GM18861 (cell line): ENCODE measurements around the gene TBK1.
A peak's percentile ranks its signal among the peaks of the same experiment; 100 is the strongest.

Source experiments
- ATAC-seq: cut with Tn5 transposase; IDR thresholded peaks from one replicate; pipeline ENCODE4 v1.9.1; 2021; ENCODE audit not compliant: unreplicated experiment

TBK1 gene

DNA sequence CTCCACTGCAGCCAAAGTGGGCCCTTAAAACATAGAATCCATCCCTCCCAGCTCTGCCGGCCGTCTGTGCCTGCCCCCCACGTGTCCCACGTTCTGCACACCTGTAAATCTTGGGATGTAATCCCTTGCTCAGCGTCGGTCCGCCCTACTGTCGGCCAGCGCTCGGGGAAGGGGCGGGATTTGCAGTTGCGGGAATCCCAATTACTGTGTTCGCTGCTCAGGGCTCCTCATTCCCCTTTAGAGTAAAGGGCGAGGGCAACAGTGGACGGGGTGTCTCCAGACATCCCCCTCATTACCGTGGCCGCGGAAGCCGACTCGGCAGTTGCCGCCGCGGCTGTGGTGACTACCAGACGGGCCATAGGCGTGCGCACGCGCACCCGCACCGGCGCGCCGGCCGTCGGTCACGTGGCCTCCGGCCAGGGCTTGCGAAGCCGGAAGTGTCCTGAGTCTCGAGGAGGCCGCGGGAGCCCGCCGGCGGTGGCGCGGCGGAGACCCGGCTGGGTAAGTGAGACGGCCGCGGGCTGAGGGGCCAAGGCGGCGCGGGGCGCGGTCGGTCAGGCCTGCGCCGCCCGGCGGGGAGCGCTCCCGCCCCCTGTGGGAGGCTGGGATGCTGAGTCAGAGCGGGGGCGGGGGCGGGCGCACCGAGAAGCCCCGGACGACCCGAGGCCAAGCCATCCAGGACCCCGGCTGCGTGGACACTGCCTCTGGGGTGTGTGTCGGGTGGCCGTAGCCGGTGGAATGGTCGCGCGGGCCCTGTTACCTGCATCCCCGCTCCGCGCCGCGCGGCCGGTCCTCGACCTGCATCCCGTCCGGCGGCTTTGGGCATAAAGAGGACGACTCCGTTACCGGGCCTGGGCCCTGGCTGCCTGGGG is at the start of gene TBK1:
Gene TBK1 (plus strand): TSS at position 434 of the 872 bp plus-strand sequence. CDS start 3,751 bp downstream, outside the sequence.
- peak; percentile 90 for ATAC-seq

DNA sequence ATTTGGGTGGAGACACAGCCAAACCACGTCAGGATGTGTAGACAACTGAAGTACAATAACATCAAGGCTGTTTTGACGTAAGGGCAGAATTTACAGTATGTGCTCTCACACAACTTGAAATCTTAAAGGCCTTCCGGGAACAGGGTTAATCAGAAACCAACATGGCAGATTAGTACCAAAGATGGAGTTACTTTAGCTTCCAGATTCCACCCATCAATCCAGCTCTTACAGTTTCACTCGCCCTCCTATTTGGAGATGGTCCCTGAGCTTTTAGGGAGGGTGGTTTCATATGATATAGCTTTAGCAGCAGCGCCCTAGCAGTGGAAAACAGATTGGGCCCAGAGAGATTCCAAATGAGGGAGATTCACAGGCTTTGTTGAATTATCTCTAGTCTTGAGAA is 49.7 kb upstream of the TBK1 start:
- no peak for ATAC-seq

DNA sequence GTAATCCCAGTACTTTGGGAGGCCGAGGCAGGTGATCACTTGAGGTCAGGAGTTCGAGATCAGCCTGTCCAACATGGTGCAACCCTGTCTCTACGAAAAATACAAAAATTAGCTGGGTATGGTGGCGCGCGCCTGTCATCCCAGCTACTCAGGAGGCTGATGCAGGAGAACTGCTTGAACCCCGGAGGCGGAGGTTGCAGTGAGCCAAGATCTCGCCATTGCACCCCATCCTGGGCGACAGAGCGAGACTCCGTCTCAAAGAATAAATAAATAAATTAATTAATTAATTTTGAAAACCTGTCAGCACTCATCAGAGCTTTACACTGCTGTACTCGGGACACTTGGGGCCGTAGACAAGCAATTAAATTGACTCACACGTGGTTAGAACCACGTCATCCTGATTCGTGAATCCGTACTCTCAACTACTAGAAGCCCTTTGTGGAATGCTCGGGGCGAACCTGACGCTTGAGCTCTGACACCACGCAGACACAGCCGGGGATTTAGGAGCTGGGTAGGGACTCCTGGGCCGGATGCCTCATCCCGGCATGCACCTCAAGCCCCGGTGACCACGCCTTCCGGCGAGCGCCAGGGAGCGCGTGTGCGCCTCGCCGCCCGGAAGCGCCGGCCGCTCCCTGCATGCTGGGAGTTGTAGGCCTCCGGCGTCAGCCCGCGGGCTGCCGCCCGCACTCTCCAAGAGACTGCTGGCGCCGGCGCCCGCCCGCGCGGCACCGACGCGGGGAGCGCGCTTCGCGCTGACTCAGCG is 48.0 kb upstream of the TBK1 start, which contains the start of gene XPOT:
Gene XPOT (plus strand): TSS at position 686 of the 763 bp plus-strand sequence. CDS start 5,644 bp downstream, outside the sequence.
- peak; percentile 96 for ATAC-seq

DNA sequence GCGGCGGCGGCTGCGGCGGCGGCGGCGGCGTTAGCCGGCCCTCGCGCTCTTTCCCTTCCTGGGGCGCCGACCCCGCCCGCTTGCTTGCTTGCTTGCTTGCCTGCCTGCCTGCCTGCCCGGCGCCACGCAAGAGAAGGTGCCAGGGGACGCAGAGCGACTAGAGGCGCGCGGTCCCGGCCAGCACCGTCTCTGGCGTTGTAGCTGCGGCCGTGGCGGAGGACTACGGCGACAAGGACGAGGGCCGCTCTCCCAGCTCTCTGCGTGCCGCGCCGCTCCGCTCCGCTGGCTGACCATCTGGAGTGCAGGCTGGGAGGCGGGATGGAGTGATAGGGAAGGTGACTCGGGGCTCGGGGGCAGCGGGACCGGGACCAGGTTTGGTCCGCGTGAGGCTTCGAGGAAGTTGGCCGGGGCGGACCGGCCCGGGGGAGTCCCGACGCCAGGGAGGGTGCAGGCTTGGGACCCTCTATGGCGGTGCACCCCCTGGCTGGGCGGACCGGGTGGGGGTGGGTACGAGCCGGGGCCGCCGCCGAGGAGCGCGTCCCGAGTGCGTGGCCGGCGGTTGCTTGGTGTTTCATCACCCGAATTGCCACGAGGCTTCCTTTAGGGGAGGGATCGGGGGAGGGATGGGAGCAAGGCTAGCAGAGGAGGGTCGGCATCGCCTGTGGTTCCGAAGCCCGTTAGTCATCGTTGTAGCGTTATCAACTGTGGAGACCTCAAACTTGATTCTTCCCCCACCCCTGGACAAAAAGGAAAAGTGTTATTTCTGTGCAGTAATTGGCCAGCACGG is 47.3 kb upstream of the TBK1 start:
- ATAC-seq = peak; percentile 15

DNA sequence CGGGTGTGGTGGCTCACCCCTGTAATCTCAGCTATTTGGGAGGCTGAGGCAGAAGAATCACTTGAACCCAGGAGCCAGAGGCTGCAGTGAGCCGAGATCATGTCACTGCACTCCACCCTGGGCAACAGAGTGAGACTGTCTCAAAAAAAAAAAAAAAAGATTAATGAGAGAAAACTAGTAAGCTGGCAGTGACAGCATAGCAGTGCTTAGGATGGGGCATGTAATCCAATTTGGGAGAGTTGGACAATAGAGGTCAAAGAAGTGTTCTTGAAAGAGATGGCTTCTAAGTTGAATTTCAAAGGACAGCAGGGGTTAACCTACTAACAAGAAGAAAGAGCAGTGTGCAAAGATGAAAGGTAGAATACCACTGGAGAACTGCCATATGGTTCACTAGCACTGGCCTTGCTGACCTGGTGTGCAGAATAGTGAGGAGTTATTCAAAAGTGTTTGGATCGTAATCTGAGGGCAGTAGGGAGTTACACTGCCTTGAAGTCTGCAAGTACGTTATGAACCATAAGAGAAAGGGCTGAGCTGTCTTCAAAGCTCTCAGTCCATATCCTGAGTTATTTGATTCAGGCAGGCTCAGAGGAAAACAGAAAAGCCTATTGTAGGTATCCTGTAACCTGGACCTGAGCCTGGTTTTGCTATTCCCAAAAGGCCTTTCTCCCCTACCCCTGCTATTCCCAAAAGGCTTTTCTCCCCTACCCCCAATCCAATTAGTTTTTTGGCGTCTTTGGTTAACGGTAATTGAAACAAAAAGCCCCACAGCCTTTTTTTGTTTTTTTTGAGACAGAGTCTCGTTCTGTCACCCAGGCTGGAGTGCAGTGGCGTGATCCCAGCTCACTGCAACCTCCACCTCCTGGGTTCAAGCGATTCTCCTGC is 44.3 kb upstream of the TBK1 start:
- no peak for ATAC-seq

DNA sequence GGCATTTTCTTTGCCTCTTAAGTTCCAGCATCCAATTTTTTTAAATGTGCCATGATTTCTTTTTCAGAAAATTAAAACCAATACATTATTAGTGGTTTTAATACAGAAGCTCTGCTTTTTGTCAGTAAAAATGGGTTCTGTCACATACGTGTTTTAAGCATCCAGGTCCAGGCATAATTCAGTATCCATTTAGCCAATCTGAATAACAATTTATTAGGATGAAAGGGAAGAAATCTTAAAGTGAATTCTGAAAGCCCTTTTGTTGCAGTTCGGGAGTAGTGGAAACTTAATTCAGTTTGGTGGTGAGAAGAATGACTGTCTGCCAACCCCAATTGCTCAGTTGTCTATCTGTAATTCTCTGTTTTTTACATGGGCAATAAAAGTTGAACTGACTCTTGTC is 40.5 kb upstream of the TBK1 start:
- no peak for ATAC-seq

DNA sequence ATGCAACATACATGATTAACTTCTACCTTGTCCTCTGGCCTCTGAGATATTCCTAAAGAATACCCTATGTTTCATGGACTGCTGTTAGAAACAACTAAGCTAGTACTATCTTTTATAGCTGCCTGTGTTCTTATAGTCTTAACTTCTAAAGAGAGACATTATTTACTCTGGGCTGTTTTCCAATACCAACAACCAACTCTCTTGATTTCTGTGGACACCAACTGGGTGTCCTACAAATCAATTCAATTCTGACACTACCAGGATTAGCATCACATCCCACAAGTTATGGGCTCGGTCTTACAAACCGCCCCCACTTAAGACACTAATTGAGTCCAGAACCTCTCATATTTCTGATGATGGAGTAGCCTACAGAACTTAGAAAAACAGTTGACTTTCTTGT is 39.5 kb upstream of the TBK1 start:
- no peak for ATAC-seq

DNA sequence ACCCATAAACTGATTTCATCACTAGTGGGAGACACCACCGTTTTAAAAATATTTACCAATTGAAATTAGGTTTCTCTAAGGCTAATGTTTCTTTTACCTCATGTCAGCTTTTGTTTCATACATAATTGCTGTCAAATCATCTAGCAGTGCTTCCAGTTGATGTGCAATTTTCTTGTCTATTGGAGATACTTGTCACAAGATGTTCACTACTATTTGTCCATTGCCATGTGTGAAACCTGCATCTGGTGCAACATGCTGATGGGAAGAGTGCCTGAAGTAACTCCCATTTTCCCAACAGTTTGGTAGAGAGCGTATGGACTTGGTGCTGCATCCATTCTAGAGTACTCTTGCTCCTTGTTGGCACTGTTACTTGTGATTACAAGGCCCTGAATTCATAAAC is 38.0 kb upstream of the TBK1 start:
- no peak for ATAC-seq

DNA sequence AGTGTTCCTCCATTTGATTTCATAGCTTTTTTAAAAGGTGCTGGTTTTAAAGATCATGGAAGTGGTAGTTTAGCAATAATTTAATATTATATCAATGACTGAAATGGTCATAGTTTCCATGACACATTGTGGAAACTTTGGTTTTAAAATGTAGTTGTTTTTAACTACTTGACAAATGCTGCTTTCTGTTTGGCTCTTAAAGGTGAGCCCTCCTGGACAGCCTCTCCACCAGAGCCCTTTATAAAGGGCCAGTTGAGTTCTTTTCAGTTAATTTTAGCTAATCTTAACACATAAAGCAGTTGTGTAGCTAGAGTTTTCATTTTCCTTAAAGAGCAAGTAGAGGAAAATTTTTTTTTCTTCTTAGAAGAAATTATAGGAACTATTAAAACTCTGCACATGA is 33.7 kb upstream of the TBK1 start:
- no peak for ATAC-seq

DNA sequence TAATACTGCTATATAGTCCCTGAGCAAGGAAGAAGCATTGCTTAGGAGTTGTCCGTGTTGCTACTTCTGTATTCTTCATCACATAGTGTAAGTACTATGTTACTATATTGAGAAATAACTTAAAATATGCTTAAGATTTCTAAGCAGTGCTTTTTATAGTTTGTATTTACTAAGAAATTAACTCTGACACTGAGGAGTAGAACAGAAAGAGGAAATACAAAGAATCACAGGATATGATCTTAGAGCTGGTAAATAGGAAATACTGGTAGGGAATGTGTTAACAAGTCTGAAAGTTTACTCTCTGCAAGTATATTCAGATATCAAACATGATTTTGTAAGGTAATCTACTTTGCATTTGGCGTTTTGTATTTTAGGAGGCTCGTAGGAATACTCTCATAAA is 32.2 kb upstream of the TBK1 start:
- no peak for ATAC-seq

DNA sequence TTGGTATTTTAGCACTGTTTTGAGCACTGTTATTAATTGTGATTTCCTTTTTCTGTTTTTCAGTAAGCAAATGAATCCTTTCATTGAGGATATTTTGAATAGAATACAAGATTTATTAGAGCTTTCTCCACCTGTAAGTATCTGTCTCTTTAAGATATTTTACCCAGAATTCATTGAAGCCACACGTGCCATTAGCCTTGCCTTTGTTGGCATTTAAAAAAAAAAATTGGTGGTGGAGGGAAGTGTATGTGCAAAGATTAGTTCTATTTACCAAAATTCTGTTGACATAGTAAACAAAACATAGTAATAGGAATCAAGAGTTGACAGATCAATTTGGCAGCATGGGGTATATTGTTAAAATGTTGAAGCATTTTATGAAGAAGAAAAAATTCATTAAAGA is 23.9 kb upstream of the TBK1 start:
- ATAC-seq = no peak

DNA sequence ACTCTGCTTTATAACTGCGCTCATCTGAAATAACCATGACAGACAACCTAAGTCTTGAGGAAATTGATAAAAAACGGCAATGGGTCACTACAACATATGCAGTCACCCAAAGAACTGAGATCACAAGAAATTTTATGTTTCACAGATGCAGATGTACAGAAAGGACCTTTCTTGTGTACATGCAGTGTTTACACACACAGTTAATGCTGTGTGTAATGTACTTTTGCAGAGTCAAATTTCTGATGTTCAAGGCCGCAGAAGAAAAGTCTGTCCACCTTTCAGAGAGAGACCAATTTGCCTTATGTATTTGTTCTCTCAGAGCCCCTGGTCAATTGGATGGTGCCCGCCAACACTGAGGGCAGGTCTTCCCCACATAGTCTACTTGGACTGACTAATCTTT is 23.0 kb upstream of the TBK1 start:
- ATAC-seq = no peak

DNA sequence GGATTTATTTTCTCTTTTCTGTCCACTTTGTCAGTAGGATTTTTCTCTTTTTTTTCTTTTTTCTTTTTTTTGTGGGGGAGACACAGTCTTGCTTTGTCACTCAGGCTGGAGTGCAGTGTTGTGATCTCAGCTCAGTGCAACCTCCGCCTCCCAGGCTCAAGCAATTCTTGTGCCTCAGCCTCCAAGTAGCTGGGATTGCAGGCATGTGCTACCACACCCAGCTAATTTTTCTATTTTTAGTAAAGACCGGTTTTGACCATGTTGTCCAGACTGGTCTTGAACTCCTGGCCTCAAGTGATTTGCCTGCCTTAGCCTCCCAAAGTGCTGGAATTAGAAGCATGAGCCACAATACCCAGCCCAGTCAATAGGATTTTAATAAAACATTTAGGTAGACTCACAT is 21.0 kb upstream of the TBK1 start:
- no peak for ATAC-seq

DNA sequence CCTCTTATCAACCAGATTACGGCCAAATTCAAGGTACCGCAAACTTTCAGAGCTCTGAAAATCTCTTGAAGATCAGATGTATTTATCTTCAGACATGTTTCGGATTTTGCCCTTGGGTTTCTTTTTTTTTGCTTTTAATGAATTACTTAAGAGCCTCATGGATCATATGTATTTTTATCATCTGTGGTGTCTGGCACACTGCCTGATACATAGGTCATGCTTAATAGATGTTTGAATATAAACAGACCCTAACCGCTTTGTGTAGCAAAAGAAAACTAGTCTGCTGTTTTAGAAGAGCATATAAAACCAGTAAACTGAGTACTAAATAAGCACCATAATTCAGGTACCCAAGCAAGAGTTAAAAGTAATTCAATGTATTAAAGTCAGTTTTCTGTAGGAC is 20.1 kb upstream of the TBK1 start:
- ATAC-seq = no peak

DNA sequence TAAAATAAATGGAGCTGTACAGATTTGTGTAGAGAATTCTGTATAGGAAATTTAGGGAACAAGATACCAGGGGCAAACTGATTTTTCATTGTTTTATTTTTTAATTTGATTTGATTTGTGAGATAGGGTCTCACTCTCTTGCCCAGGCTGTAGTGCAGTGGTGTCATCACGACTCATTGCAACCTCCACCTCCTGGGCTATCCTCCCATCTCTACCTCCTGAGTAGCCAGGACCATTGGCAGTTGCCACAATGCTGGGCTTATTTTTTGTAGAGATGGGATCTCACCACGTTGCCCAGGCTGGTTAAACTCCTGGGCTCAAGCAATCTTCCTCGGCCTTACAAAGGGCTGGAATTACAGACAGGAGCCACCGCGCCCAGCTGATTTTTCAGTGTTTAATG is 18.0 kb upstream of the TBK1 start:
- no peak for ATAC-seq

DNA sequence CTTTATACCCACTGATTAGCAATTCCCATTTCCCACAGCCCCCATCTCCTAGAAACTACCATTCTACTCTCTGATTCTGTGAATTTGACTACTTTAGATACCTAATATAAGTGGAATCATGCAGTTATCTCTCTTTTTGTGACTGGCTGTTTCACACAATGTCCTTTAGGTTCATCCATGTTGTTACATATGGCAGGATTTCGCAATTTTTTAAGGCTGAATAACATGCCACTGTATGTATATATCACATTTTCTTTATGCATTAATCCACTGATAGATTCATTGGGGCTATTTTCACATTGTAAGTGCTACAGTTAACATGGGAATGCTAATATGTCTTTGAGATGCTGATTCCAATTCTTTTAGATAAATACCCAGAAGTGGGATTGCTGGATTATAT is 11.8 kb upstream of the TBK1 start:
- no peak for ATAC-seq

DNA sequence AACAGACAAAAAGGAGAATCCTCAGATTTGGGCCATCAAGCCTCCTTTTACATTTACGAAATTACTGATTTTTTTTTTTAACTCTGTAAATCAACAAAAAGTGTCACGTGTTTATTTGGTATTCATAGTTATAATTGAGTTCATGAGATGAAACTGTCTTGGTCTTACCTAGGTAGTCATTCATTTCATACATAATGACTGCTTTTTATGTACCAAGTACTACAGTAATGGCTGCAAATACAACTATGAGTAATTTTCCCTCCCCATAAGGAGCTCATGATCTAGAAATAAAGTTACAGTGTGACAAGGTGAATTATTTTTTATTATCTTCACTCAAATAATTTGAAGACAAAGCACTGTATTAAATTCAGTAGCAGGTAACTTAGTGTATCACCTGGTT is 6.4 kb upstream of the TBK1 start:
- no peak for ATAC-seq

DNA sequence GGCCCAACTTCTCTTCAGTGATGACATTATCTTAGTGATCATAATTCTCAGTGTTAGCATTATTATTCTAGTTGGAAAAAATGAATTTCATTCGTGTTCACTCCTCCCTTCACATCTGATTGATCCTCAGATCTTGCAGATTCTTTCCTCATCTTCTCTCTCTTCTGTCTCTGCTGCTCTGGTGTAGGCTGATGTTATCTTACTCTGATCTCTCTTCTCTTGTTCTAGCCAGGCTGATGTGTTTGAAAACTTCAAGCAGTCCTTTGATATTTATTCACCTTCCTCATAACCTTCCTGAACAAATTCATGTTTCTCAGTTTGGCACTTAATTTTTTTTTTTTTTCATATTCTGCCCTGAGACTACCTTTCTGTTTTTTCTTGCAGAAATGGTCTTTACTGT is 5.6 kb upstream of the TBK1 start:
- ATAC-seq = no peak

DNA sequence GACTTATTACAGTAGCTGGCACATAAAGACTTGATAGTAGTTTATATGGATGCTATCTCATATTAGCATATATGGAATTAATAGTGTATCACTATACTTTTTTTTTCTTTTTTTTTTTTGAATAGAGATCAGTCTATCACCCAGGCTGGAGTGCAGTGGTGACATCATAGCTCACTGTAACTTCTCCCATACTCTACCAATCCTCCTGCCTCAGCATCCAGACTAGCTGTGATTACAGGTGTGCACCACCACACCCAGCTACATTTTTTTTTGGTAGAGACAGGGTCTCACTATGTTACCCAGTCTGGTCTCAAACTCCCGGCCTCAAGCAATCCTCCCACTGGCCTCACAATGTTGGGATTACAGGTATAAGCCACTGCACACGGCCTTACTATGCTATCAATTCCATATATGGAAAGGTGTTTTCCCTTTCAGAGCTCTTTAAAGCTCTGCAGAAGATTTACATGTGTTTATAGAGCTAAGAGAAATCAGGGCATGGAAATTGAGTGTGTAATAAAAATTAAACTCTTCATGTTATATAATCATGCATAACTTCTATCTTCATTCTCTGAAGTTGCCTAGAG is 1.8 kb upstream of the TBK1 start:
- no peak for ATAC-seq
